OCI-LY1 (cell line): ENCODE data around the gene PTPN2.
A peak's percentile ranks its signal among the peaks of the same experiment; 100 is the strongest.

ENCODE experiments used
- H2AFZ ChIP-seq: fragments of 200-600 bp; sonication (generic), shearing (Covaris generic); 2 replicates; pipeline ENCODE4 v1.6.0; 2014; ENCODE audit warnings: antibody characterized with exemption, mild to moderate bottlenecking, low read length
- H3F3A ChIP-seq: fragments of 200-600 bp; sonication (generic), shearing (Covaris generic); 2 replicates; pipeline ENCODE4 v1.6.0; 2014; ENCODE audit warnings: mild to moderate bottlenecking, antibody characterized with exemption, low read length, moderate library complexity; ENCODE audit not compliant: insufficient read depth
- H3K27ac ChIP-seq: fragments of 200-600 bp; sonication (generic); 2 replicates; pipeline ENCODE4 v1.5.1; 2014; ENCODE audit warnings: low read length, mixed run types, mild to moderate bottlenecking, low read depth; ENCODE audit not compliant: poor library complexity, severe bottlenecking
- H3K27me3 ChIP-seq: fragments of 200-600 bp; sonication (generic); 2 replicates; pipeline ENCODE4 v1.6.0; 2014; ENCODE audit warnings: antibody characterized with exemption, mild to moderate bottlenecking, low read length, moderate library complexity; ENCODE audit not compliant: insufficient read depth
- H3K36me3 ChIP-seq: fragments of 200-600 bp; sonication (generic); 2 replicates; pipeline ENCODE4 v1.6.1; 2014; ENCODE audit warnings: mild to moderate bottlenecking, antibody characterized with exemption, low read length, moderate library complexity, mixed read lengths; ENCODE audit not compliant: insufficient read depth
- H3K4me1 ChIP-seq: fragments of 200-600 bp; sonication (generic); 2 replicates; pipeline ENCODE4 v1.5.1; 2014; ENCODE audit warnings: mild to moderate bottlenecking, low read length, moderate library complexity; ENCODE audit not compliant: insufficient read depth, severe bottlenecking
- H3K4me2 ChIP-seq: fragments of 200-600 bp; sonication (generic), shearing (Covaris generic); 2 replicates; pipeline ENCODE4 v1.6.1; 2014; ENCODE audit warnings: low read length
- H3K4me3 ChIP-seq: fragments of 200-600 bp; sonication (generic); 2 replicates; pipeline ENCODE4 v1.5.1; 2014; ENCODE audit warnings: low read length, low read depth, mild to moderate bottlenecking, mixed read lengths; ENCODE audit not compliant: poor library complexity, severe bottlenecking
- H3K79me2 ChIP-seq: fragments of 200-600 bp; shearing (Covaris generic); 2 replicates; pipeline ENCODE4 v1.6.1; 2016; ENCODE audit warnings: mixed run types, low read length, mixed read lengths; ENCODE audit not compliant: insufficient read depth
- H3K9ac ChIP-seq: fragments of 200-600 bp; sonication (generic), shearing (Covaris generic); 2 replicates; pipeline ENCODE4 v1.6.1; 2014; ENCODE audit warnings: mild to moderate bottlenecking, low read length, mixed read lengths
- H3K9me2 ChIP-seq: fragments of 200-600 bp; sonication (generic), shearing (Covaris generic); 2 replicates; pipeline ENCODE4 v1.6.1; 2014; ENCODE audit warnings: low read depth, mild to moderate bottlenecking, low read length, mixed read lengths
- H3K9me3 ChIP-seq: fragments of 200-600 bp; shearing (Covaris generic); 2 replicates; pipeline ENCODE4 v1.6.1; 2014; ENCODE audit warnings: low read length, mixed read lengths
- H4K20me1 ChIP-seq: fragments of 200-600 bp; sonication (generic), shearing (Covaris generic); 2 replicates; pipeline ENCODE4 v1.6.0; 2016; ENCODE audit warnings: mild to moderate bottlenecking, low read length; ENCODE audit not compliant: insufficient read depth
- CTCF ChIP-seq: fragments of 200-600 bp; sonication (generic), shearing (Covaris generic); IDR thresholded peaks from 2 replicates; pipeline ENCODE4 v1.5.1; 2017; ENCODE audit warnings: mild to moderate bottlenecking, antibody characterized with exemption, low read length, moderate library complexity, mixed read lengths
- EZH2 ChIP-seq: fragments of 200-600 bp; sonication (generic), shearing (Covaris generic); IDR thresholded peaks from 2 replicates; pipeline ENCODE4 v1.8.0; 2017; ENCODE audit warnings: borderline replicate concordance, mixed run types, mild to moderate bottlenecking, antibody characterized with exemption, low read length, moderate library complexity, mixed read lengths

Gene PTPN2

GRCh38 chr18:12837747-12838146 lies 46.3 kb downstream of the PTPN2 start:
- no peaks in the 10 kb centered on the region for H3K9me2 ChIP-seq
- no peaks in the 10 kb centered on the region for H3F3A ChIP-seq
- H3K27ac ChIP-seq = peak overlapping the region; percentile 54
- H3K4me3 ChIP-seq = no peak overlapping the region
- TF ChIP-seq CTCF (no peak), EZH2 (no peak)
- H3K9ac ChIP-seq = no peak overlapping the region
- no peaks in the 10 kb centered on the region for H4K20me1 ChIP-seq
- H2AFZ ChIP-seq = no peak overlapping the region
- peaks cover 39% of the 10 kb centered on the region; the same call in 1 of the 2 replicates for H3K36me3 ChIP-seq
- peaks cover 21% of the 10 kb centered on the region for H3K79me2 ChIP-seq
- peak overlapping the region; percentile 52 for H3K4me2 ChIP-seq
- H3K9me3 ChIP-seq = no peaks in the 10 kb centered on the region
- H3K4me1 ChIP-seq = peaks cover 37% of the 10 kb centered on the region
- no peaks in the 10 kb centered on the region for H3K27me3 ChIP-seq

GRCh38 chr18:12836551-12836950 lies 47.5 kb downstream of the PTPN2 start:
- Histone ChIP-seq H3F3A (no peaks in the 10 kb centered on the region), H3K9ac (no peak overlapping the region), H3K36me3 (peaks cover 44% of the 10 kb centered on the region; the same call in 1 of the 2 replicates), H3K9me3 (no peaks in the 10 kb centered on the region), H4K20me1 (no peaks in the 10 kb centered on the region), H3K27ac (no peak overlapping the region), H3K79me2 (peaks cover 21% of the 10 kb centered on the region), H3K4me2 (no peak overlapping the region), H3K4me1 (peaks cover 37% of the 10 kb centered on the region), H3K9me2 (no peaks in the 10 kb centered on the region), H3K4me3 (no peak overlapping the region), H2AFZ (no peak overlapping the region), H3K27me3 (no peaks in the 10 kb centered on the region)
- no peak for TF ChIP-seq CTCF
- TF ChIP-seq EZH2 = no peak

DNA sequence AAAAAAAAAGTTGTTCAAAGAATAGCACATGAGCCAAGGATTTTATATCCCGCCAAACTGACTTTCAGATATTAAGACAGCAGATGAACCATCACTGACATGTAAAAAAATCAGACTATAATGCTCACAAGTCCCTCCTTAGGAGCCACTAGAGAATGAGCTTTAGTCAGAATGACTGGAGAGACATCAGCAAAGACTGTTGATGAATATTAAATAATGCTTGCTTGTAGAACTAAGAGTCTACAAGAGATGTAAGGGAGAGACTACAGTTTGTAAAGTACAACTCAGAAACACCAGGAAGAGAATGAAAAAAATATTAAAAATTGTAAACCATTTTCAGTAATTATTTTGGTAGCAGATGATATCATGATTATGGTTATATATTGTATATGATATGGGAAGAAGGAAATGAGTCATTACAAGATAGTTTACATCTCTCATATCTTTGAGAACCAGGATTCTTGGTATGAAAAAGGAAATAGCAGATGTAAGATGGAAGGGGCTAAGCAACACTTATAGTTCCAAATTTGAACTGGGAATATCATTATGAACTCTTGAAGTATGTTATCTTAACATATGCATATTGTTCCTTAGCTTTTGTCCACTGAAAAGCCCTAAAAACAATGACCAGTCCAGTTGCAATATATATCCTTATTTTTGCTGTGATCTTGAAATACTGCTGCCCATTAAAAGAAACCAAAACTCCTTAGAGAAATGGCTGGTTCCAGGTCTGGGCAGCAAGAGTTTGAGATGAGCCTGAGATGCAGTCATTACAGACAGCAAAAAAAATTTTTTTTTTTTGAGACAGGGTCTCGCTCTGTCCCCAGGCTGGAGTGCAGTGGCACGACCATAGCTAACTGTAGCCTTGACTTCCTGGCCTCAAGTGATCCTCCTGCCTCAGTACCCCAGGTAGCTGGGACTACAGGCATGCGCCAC lies 55.7 kb downstream of the PTPN2 start:
- H4K20me1 ChIP-seq = no peaks in the 10 kb centered on the region
- H3K4me1 ChIP-seq = no peaks in the 10 kb centered on the region
- H3K79me2 ChIP-seq = no peaks in the 10 kb centered on the region
- no peaks in the 10 kb centered on the region for H3K9me2 ChIP-seq
- H3K4me2 ChIP-seq = no peak overlapping the region
- peaks cover 81% of the 10 kb centered on the region for H3K36me3 ChIP-seq
- no peak overlapping the region for H2AFZ ChIP-seq
- H3K4me3 ChIP-seq = no peak overlapping the region
- no peak for TF ChIP-seq EZH2
- H3F3A ChIP-seq = no peaks in the 10 kb centered on the region
- peaks cover 7% of the 10 kb centered on the region; the same call in 1 of the 2 replicates for H3K9me3 ChIP-seq
- no peak overlapping the region for H3K9ac ChIP-seq
- no peaks in the 10 kb centered on the region for H3K27me3 ChIP-seq
- no peak overlapping the region for H3K27ac ChIP-seq
